ENCODE results near the gene ELOVL5.
"Not testable (repeated sequence)": the region's sequence is repeated elsewhere in the genome, so short reads cannot be mapped to it uniquely, and the experiment has no call there.

Gene ELOVL5

GRCh38 chr6:53390010-53390409 is 41.3 kb upstream of the ELOVL5 start:
- ATAC-seq (ENCODE audit: low read depth) (no peak), DNase-seq (ENCODE audit: low spot score) (no peak)
- Histone ChIP-seq H3K36me3 (ENCODE audit: low read depth) (no peaks in the 10 kb centered on the region), H3K4me1 (ENCODE audit: insufficient read depth, poor library complexity, severe bottlenecking) (no peaks in the 10 kb centered on the region), H3K27me3 (ENCODE audit: insufficient read depth, poor library complexity, severe bottlenecking) (no peaks in the 10 kb centered on the region), H3K9me3 (ENCODE audit: severe bottlenecking) (no peaks in the 10 kb centered on the region), H3K27ac (ENCODE audit: poor library complexity, severe bottlenecking) (no peak overlapping the region), H3K4me3 (ENCODE audit: severe bottlenecking) (no peak overlapping the region)
- no peak for TF ChIP-seq CTCF (IDR thresholded peaks at IDR 0.05; ENCODE audit: poor library complexity, severe bottlenecking)

- not testable (repeated sequence) for ATAC-seq (ENCODE audit: low read depth); H3K27ac ChIP-seq (ENCODE audit: poor library complexity, severe bottlenecking); H3K36me3 ChIP-seq (ENCODE audit: low read depth); H3K4me1 ChIP-seq (ENCODE audit: insufficient read depth, poor library complexity, severe bottlenecking); DNase-seq (ENCODE audit: low spot score); H3K9me3 ChIP-seq (ENCODE audit: severe bottlenecking); H3K4me3 ChIP-seq (ENCODE audit: severe bottlenecking); H3K27me3 ChIP-seq (ENCODE audit: insufficient read depth, poor library complexity, severe bottlenecking)
These were observed 39.9 kb upstream of the ELOVL5 start for GRCh38 chr6:53388615-53389014.

GRCh38 chr6:53382421-53382820 is 33.7 kb upstream of the ELOVL5 start:
- Histone ChIP-seq H3K4me1 (ENCODE audit: insufficient read depth, poor library complexity, severe bottlenecking) (no peaks in the 10 kb centered on the region), H3K36me3 (ENCODE audit: low read depth) (no peaks in the 10 kb centered on the region), H3K27me3 (ENCODE audit: insufficient read depth, poor library complexity, severe bottlenecking) (no peaks in the 10 kb centered on the region), H3K27ac (ENCODE audit: poor library complexity, severe bottlenecking) (no peak overlapping the region), H3K4me3 (ENCODE audit: severe bottlenecking) (no peak overlapping the region), H3K9me3 (ENCODE audit: severe bottlenecking) (no peaks in the 10 kb centered on the region)
- DNase-seq (ENCODE audit: low spot score) (no peak), ATAC-seq (ENCODE audit: low read depth) (no peak)
- no peak for TF ChIP-seq CTCF (IDR thresholded peaks at IDR 0.05; ENCODE audit: poor library complexity, severe bottlenecking)

GRCh38 chr6:53378208-53378607 is 29.5 kb upstream of the ELOVL5 start:
- no peak for TF ChIP-seq CTCF (IDR thresholded peaks at IDR 0.05; ENCODE audit: poor library complexity, severe bottlenecking)
- no peaks in the 10 kb centered on the region for H3K9me3 ChIP-seq (ENCODE audit: severe bottlenecking)
- H3K27ac ChIP-seq (ENCODE audit: poor library complexity, severe bottlenecking) = no peak overlapping the region
- no peaks in the 10 kb centered on the region for H3K36me3 ChIP-seq (ENCODE audit: low read depth)
- H3K4me3 ChIP-seq (ENCODE audit: severe bottlenecking) = no peak overlapping the region
- no peak for DNase-seq (ENCODE audit: low spot score)
- no peaks in the 10 kb centered on the region for H3K27me3 ChIP-seq (ENCODE audit: insufficient read depth, poor library complexity, severe bottlenecking)
- ATAC-seq (ENCODE audit: low read depth) = no peak
- H3K4me1 ChIP-seq (ENCODE audit: insufficient read depth, poor library complexity, severe bottlenecking) = no peaks in the 10 kb centered on the region

GRCh38 chr6:53377793-53378192 is 29.0 kb upstream of the ELOVL5 start:
- Histone ChIP-seq H3K27me3 (ENCODE audit: insufficient read depth, poor library complexity, severe bottlenecking) (no peaks in the 10 kb centered on the region), H3K4me1 (ENCODE audit: insufficient read depth, poor library complexity, severe bottlenecking) (no peaks in the 10 kb centered on the region), H3K36me3 (ENCODE audit: low read depth) (no peaks in the 10 kb centered on the region), H3K9me3 (ENCODE audit: severe bottlenecking) (no peaks in the 10 kb centered on the region), H3K27ac (ENCODE audit: poor library complexity, severe bottlenecking) (no peak overlapping the region), H3K4me3 (ENCODE audit: severe bottlenecking) (no peak overlapping the region)
- DNase-seq (ENCODE audit: low spot score) = no peak
- no peak for TF ChIP-seq CTCF (IDR thresholded peaks at IDR 0.05; ENCODE audit: poor library complexity, severe bottlenecking)
- ATAC-seq (ENCODE audit: low read depth) = no peak

Measured in RWPE2 (cell line).